ENCODE data around the gene SFTPB.
"Not testable (repeated sequence)": the region's sequence is repeated elsewhere in the genome, so short reads cannot be mapped to it uniquely, and the experiment has no call there.

The SFTPB gene

DNA sequence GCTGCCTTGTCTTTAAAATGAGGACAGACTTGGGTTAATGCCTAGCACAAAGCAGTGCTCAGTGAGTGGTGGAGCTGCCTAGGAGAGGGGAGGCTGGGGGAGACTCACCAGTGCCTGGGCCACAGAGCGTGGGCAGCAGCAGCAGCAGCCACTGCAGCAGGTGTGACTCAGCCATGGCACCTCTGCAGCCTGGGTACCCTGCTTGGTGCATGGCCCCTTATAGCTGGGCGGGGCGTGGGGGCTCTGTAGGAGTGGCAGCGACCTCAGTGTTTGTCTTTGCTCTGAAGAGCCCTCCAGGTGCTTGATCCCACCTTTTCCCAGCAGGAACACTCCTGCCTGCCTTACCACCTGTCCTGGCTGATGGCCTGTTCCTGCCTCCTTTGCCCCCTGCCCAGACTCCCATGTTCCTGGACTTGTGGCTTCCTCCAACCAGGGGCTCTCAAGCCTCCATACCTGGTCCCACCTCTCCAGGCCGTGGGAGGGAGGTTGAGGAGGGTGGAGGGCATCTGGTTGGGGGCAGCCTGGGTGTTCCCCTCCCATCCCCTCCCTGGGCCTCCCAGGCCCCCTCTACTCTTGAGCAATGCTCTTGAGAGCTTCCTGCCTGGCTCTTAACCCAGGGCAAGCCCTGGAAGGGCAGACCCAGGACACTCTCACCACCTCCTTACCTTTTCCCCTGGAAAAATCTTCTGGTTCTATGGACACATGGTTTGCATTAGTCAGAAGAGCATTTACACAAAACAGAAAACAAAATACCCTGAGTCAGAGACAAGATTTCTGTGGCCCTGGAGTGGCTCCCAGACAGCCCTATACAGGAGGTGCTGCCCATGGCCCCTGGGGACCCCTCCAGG is at the start of gene SFTPB:
SFTPB (minus strand) TSS at position 191 of the 848 bp plus-strand sequence; CDS start at position 175, 16 bp downstream.
- DNase-seq = no peak

DNA sequence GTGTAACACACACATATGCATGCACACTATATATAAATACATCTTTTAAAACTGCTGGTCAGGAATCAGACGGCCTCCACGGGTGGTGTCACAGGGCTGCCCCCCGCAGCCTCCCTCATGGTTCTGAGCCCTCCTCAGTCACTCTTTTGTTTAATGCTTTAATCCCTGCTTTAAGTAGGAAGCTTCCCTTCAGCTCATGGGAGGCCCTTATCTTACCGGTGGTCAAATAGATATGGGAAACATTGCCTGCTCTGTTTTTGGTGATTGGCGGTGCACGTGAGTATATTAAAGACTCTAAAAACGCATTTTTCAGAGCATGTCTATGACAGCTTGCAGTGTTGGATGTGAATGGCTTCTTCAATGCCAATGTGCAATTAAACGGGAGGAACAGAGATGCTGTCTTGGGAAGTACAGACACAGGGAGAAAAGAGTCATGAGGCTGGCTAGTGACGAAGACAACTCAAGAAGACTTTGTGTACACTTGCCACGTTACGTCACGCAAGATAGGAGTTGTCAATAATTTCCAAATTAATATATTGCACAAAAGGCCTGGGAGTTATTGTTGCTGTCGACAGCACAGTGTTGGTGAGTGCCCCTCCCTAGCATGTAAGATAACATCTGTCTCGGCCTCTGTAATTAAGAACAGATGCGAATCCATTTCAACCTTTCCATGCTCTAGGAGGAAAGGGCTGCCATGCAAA is 49.5 kb upstream of the SFTPB start:
- no peak for DNase-seq

DNA sequence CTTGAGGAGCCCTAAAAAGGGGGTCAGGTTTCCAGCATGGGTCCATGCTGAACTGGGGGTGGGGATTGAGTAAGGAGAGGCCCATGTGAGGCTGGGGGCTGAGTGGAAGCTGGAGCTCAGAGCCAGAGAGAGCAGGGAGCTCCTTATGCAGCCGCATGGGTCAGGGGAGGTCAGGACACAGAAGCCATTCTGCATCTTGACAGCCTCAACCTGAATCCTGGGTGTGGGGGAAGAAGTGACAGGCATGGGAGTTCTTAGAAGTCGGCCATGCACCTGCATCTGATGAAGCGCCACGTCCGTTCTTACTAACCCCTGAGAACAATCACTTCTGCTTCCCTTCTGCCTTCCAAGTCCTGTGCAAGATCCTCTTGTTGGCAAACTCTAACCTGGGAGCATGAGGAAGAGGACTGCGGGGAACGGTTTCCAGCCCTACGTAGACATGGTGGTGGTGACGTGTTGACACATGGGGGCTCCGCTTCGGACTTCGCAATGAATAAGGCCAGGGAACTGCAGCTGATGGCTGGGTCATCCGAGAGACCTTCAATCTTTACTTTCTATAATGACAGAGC is 48.4 kb upstream of the SFTPB start:
- no peak for DNase-seq

DNA sequence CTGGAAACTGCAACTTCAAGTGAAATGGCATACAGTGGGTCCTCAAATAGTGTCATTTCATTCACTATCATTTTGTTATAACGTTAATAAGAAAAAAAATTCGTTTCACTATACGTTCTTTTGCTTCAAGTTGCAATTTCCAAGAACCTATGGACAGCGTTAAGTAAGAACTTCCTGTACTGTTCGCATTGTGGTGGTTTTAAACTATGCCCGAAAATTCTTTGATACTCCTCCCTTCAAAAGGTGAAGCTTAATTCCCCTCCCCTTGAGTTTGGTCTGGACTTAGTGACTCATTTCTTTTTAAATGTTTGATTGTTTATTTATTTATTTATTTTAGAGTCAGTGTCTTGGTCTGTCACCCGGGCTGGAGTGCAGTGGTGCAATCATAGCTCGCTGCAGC is 46.8 kb upstream of the SFTPB start:
- no peak for DNase-seq

DNA sequence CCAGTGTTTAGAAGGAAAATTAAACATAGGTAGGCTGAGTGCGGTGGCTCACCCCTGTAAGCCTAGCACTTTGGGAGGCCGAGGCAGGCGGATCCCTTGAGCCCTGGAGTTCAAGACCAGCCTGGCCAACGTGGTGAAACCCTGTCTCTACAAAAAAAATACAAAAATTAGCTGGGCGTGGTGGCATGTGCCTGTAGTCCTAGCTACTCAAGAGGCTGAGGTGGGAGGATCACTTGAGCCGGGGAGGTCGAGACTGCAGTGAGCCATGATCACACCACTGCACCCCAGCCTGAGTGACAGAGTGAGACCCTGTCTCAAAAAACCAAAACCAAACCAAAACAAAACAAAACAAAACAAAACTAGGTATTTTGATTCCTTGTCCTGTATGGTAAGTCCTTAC is 46.4 kb upstream of the SFTPB start:
- DNase-seq = not testable (repeated sequence)

DNA sequence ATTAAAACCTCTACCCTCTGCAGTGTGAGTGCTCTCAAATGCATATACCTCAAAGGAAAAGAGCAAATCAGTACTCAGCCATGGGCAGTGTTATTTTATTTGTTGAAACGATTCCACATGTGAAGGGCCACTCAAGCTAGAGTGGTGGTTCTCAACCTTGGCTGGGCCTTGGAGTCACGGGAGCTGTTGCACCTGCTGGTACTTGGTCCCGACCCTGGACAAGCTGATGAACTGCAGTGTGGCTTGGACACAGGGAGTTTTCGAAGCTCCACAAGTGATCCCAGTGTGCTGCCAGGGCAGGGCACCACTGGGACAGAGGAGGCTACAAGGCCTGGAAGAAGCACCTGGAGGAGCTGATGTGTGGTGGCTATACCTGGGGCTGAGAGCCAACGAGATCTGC is 45.8 kb upstream of the SFTPB start:
- DNase-seq = no peak

DNA sequence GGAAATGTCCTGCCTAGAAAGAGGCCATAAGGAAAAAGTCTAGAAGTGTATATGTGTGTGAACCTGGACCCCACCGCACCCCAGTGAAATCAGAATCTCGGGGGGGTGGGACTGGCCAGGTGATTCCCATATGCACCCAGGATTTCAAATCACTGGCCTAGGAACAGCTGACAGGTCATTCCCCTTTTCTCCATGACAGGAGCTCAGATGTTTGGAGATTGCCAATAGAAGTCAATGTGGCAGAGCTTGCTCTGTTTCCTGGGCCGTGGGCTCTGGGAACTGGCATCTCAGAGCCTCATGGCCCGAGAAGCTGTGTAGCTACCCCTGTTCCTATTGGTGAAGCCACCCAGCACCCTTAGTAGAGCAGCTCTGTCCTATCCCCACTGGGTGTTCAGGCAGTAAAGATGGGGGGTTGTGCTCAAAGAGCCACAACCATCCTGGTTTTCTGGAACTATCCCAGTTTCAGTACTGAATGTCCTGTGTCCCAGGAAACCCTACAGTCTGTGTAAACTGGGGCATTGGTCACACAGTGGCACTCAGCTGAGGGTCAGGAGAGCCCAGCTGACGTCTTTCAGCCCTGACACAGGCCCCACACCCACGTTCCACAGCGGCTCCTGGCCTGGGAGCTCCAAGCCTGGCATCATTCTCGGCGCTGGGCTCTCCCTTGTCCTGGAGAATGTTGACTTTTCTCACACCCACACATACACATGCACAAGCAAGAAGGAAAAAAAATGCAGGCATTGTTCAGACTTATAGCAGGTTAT is 45.0 kb upstream of the SFTPB start:
- DNase-seq = no peak

DNA sequence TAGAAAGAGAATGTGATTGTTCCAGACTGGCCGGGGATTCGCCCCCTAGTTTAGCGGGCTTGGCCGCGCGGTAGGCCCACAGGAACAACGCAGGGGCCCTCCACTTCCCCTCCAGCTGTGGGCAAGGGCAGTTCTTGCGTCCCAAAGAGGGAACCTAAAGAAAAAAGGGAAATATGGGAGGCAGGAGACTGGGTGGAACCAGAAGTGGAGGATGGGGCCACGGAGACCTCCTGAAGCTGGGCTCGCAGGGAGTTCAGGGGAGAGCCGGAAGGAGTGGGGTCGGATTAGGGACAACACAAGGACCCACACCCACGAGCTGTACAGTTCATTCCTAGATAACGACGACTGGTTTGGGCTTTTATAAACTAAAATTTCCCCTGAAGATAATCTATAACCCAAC is 44.3 kb upstream of the SFTPB start:
- no peak for DNase-seq

DNA sequence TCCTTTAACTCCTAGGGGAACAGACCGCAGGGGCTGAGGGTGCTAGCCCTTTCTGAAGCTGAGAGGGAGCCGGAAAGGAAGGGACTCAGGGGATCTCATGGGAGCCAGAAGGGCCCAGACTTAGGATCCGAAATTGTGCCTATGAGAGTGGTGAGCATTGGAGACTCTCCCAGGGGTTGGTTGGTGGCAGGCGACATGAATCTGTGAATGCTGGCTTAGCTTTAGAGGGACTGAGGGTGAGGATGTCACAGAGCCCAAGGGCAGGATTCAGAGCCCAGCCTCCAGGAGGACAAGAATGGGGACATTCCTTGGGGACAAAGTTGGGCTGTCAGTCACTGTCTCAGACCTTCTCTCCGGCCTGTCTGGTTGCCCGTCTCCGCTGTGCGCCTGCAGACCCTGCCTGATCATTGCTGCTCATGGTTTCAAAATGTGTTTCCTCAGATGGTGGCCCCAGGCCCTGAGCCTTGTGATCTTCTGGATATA is 43.6 kb upstream of the SFTPB start:
- DNase-seq = no peak

DNA sequence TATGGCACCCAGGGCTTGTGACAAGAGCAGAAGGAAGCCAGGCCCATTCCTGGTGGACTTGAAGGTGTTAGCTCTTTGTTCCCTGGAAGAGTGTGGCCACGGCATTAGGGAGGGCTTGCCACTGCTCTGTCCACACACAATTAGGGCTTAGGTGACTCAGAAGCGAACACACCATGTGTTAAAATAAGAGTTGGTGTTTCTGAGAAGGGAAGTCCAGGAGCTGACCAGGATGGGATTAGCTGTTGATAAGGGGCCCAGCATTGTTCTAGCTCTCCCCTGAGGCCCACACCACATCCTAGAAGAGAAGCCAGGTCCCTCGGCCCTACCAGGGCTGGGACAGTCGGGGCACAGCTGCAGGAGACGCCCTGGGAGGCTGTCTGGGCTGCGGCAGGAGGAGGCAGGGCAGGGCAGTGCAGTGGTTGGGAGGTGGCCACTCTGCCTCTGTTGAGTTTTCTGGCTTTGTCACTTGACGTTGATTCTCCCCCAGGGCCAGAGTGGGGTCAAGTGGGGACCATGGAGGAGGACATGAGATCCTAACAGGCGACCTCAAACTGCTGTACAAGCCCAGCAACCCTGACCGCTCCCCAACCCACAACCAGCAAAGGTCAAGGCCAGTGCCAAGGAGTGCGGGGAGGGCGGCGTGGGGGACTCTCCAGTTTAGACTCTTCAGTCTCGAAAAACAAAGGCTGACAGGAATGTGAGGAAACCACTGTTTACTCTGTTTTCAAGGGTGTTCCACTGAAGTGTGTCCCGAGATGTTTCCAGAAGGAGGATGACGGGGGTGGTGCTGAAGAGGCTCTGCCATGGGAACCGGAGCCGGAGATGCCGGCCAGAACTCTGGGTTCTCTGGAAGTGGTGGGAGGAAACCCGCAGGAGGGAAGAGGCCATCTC is 42.9 kb upstream of the SFTPB start:
- no peak for DNase-seq

DNA sequence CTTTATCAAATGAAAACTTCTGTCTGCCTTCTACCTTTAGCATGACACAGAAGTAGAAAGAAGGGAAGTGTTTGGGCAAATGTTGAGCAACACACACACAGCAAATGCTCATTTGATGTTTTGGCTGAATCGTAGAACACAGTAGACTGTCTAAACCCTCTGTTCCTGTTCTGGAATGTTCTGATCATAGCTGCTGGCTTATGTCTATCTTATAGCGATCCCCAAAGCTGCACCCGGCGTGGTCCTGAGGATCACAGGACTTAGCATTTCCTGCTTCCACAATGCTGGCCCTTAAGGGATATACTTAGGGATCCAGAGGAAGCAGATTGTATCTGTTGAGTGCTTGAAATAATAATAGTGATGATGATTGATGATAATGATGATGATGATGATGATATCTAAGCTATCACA is 41.4 kb upstream of the SFTPB start:
- no peak for DNase-seq

DNA sequence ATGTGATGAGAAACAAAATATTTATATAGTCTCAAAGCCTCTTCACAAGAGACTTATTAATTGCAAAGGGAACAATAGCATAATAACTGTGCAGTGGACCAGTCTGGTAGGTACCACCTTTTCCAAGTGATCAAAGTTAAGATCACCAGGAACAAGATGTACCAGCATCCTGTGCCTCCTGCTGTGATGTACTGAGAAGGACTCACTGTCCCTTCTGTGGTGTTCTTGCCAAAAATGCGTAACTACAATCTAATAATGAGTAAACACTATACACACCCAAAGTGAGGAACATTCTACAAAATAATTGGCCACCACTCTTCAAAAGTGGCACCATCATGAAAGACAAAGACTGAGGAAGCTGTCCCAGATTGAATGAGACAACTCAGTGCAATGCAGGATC is 40.6 kb upstream of the SFTPB start:
- no peak for DNase-seq

DNA sequence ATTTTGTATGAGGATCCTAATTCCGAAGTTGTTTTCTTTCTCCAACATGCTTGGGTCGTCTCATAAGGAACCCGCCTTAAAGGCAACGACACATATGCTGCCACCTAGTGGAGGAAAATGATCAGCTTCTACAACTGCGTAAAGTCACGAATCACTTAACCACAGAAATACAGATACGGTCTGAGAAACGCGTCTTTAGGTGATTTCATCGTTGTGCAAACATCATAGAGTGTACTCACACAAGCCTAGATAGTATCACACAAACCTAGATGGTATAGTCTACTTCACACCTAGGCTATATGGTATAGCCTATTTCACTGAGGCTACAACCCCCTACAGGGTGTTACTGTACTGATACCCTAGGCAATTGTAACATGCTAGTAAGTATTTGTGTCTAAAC is 39.3 kb upstream of the SFTPB start:
- peak; percentile 61 for DNase-seq

DNA sequence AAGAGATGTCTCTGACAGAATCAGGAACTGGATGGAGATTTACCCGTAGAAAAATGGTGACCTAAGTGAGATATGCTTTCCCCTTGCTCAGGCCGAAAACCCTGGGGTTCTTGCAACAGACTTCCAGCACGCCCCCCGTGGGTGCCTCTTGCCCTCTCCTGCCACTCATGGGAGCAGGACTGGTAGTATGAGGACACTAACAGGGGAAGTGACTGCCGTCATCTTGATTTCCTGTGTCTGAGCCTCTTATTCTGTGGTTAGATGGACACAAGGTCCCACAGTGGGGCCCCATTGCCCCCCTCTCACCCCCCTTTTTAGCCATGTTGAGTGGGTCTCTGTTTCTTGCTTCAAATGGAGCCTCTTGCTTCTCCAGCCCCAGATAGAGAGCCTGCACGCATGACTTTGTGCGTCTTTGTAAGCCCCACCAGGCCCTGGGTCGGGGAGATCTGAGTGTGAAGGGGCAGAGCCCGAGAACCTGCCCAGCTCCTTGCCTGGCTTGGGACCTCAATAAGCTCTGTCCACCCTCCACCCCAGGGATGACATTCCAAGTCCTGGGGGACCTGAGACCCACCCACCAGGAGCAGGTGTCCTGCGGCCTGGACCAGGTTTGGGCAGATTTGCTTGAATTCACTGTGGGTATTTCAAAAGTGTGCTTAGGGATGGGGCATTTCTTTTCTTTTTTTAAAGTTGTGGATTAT is 38.7 kb upstream of the SFTPB start:
- no peak for DNase-seq

DNA sequence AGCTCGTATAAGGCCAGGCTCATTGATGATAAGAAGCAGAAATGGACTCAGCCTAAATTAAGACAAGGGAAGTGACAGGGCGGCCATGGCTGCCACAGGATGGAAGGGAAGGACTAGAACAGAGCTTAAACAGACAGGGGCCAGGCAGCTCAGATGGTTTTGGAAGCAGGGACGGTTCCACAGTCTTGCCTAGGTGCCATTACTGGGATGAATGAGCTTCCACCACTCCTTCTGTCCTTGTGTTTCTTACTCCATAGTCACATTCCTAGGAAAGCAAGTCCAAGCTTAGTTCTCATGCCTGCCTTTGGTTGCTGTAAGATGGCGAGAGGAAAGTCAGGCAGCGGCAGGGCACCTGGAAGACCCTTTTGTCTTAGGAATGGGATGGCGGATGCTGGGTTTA is 38.1 kb upstream of the SFTPB start:
- DNase-seq = no peak

DNA sequence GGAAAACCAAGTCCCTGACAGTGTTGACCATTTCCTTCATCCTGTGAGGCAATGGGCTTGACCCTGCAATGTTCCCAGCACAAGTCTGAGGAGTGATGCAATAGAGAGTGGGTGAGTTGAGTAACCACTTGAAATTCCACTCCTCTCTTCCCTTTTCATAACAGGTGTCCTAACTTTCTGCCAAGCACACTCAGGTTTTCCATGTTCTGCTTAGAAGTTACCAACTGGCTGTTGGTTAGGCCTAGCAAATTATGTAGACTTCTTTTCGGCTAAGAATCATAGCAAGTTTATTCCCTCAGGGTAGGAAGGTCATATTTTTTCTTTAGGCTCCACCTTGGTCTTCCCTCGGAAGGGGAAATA is 37.7 kb upstream of the SFTPB start:
- no peak for DNase-seq

DNA sequence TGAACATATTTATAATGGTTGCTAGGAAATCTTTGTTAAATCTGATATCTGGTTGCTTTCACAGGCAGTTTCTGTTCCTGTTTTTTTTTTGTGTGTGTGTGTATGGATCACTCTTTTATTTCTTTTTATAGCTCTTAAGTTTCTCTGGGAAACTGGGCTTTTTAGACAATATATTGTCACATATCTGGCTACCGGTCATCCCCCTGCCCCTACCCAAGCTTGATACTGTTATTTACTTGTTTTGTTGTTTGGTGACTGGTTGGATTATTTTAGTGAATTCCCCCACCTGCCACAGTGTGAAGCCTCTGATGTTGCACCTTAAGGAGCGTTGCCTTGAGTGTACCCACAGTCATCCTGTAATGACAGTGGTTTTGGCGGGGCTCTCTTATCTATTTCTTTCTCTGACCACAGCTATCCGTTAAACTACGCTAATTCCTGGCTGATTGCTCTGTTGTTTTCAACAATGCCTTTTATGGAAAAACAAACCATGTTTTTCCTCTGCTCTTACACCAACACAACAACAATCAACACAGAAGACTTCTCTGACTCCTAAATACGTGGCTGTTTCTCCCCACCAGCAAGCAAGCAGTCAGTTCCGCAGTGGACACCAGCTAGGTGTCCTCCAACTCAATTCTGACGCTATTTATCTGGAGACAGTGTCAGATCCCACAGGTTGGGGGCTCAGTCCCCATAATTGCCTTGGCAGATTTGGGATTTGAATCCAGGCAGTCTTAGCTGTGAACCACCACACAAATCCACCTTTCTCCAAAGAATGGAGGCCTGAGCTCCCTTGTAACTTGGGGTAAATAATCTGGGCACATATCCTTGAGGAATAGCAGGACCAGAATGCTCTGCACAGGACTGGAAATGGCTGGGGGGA is 37.0 kb upstream of the SFTPB start:
- DNase-seq = no peak

DNA sequence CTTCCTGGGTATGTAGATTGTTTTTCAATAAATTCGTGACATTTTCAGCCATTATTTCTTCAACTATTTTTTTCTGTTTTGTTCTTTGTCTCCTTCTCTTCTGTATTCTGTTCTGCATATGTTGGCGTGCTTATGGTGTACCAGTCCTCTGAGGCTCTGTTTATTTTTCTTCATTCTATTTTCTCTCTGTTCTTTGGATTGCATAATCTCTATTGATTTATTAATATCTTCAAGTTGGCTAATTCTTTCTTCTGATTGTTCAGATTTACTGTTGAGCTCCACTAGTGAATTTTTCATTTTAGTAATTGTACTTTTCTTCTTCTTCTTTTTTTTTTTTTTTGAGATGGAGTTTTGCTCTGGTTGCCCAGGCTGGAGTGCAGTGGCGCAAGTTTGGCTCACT is 36.0 kb upstream of the SFTPB start:
- DNase-seq = no peak

DNA sequence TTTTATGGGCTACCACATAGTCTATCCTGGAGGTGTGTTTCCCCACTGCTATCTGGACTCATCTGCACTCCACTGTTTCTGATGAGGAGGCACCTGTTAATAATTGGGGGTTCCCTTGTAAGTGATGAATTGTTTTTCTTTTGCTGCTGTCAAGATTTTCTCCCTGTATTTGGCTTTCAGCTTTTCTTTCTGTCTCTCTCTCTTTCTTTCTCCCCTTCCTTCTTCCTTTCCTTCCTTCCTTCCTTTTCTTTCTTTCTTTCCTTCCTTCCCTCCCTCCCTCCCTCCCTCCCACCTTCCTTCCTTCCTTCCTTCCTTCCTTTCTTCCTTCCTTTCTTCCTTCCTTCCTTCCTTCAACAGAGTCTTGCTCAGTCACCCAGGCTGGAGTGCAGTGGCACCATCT is 35.3 kb upstream of the SFTPB start:
- no peak for DNase-seq

DNA sequence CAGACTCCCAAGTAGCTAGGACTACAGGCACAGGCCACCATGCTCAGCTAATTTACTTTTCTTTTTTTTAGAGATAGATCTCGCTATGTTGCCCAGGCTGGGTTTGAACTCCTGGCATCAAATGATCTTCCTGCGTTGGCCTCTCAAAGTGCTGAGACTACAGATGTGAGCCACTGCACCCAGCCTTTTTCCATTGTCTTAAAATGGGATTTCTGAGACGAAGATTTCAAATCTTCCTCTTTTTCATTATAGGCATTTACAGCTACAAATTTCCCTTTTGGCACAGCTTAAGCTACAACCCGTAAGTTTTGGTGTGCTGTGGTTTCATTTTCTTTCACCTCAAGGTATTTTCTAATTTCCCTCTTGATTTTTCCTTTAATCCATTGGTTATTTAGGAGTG is 34.8 kb upstream of the SFTPB start:
- DNase-seq = no peak

DNA sequence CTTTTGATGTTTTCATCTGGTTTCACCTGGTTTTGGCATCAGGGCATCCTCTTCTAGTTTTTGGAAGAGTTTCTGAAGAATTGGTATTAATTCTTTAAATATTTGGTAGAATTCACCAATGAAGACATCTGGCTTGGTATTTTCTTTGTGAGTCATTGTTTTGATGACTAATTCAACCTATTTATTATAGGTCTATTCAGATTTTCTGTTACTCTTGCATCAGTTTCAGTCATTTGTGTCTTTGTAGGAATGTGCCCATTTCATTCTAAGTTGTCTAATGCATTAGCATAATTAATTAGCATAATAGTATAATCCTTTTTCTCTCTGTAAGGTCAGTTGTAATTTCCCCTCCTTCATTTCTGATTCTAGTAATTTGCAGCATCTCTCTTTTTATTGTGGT is 34.2 kb upstream of the SFTPB start:
- DNase-seq = no peak

Data from activated T-cell treated with anti-CD3 and anti-CD28 coated beads for 4 hours (primary cell).